Endometrium (tissue), 2 donors: ENCODE measurements around the gene NTM.
"Not testable (repeated sequence)": the region's sequence is repeated elsewhere in the genome, so short reads cannot be mapped to it uniquely, and the experiment has no call there.

Experiments used
- FAIRE-seq: peaks from 2 replicates; lab custom pipeline; 2012; peaks lifted over from hg19 to GRCh38; lab: Jason Lieb, UNC
- donor health status: control.
- donor health status: control.

NTM gene

DNA sequence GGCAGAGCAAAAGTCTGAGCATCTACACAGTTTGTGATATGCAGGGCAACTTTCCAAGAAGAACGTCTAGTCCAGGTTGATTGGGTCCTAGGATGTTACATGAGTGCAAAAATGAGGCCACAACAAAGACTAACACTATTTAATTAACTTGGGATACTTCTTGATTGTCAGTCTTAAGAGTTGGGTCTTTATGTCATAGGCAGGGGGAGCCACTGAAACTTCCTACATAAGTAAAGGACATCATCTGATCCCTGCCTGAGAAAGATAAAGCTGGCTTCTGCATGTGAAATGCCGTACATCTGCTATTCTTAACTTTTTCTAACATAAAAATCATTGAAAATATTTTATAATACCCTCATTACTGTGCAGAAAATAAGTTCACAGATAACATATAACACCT is 525.5 kb downstream of the NTM start:
- FAIRE-seq, result no peak

DNA sequence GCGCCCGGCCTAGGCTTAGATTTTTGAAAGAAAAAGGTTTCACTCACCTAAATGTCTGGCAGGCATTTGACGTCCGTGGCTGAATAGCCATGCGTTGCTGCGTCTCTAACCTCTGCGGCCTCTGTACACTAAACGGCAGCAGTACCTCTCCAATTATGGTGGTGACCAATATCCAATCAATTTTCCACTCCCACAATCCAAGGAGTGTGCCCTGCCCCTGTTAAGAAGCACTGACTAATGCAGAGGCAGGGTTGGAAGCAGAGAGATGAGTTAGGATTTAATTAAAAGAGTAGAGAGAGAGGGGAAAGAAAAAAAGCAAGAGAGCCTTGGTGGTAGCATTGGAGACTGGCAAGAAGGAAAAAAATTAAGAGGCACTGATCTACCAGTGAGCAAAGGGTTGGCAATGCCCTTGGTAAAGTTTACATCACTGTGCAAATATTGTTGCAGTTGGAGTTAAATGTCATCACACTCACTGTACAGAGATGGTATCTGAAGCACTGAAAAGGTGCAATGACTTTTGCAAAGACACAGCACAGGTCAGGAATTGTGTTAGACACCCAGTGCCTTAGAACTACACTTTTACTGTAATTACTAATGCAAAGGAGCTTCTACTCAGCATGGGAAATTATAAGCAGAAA is 526.7 kb downstream of the NTM start:
- FAIRE-seq, result no peak

DNA sequence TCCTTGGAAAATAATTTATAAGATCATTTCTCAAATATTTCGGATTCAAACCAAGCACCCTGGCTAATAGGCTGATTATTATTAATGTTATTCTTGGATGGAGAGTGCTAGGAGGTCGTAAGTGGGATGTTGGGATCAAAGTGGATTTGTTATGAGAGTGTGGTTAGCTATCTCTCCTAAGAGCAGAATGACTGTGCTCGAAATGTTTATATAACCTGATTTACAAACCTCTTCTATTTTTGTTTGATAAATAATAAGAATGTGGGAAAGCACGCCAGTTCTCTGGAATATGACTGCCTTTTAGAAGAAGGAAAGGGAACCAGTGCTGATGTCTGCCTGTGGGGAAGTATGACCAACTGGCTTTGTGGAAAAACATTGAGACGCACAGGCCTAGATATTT is 527.5 kb downstream of the NTM start:
- no peak for FAIRE-seq

DNA sequence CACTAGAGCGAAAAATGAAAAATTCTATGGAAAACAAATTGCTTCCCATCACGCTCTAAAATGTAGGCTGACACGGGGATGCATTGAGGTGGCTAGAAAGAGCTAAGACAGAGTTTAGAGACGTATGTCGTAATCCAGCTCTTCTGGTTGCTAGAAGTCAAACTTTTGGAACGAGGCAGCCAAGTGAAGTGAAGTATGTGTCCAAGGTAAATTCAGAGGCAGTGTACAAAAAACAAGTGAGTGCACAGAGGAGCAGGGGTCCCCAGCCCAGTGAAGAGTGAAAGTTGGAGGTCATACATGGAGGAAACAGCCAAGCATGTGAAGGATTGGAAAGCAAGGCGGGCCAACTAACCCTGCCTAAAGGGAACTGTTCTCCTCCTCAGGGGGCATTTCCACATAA is 528.5 kb downstream of the NTM start:
- no peak for FAIRE-seq

- no peak for FAIRE-seq
These were observed 529.6 kb downstream of the NTM start for GRCh38 chr11:131899950-131900580.

GRCh38 chr11:131902421-131902820 is 532.0 kb downstream of the NTM start:
- no peak for FAIRE-seq

DNA sequence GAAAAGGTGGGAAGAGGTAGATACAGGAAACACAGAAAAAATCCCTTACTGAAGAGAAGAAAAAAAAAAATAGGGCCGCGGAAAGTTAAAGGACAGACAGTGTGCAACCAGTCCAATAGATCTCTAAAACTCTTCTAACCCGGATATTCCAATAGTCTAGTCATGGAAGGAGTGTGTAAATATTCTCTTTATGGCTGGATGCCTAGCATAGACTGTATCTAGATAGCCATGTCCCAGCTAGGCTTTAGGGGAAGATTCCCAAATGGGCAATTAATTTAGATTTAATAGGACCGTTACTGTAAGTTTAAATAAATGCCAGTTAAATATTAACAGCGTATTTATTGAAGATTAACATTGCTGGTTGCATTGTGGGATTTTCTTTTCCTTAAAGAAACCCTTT is 532.7 kb downstream of the NTM start:
- no peak for FAIRE-seq

- FAIRE-seq, result no peak
These were observed 534.3 kb downstream of the NTM start for GRCh38 chr11:131904756-131905155.

- no peak for FAIRE-seq
These were observed 536.5 kb downstream of the NTM start for GRCh38 chr11:131906963-131907362.

- no peak for FAIRE-seq
These were observed 537.0 kb downstream of the NTM start for GRCh38 chr11:131907371-131907770.

- no peak for FAIRE-seq
These were observed 537.9 kb downstream of the NTM start for GRCh38 chr11:131908316-131908715.

GRCh38 chr11:131909426-131910177 is 539.2 kb downstream of the NTM start:
- no peak for FAIRE-seq

GRCh38 chr11:131910178-131910522 is 539.7 kb downstream of the NTM start:
- no peak for FAIRE-seq

GRCh38 chr11:131910523-131911387 is 540.3 kb downstream of the NTM start:
- FAIRE-seq, result no peak

GRCh38 chr11:131911388-131912032 is 541.1 kb downstream of the NTM start:
- not testable (repeated sequence) for FAIRE-seq

DNA sequence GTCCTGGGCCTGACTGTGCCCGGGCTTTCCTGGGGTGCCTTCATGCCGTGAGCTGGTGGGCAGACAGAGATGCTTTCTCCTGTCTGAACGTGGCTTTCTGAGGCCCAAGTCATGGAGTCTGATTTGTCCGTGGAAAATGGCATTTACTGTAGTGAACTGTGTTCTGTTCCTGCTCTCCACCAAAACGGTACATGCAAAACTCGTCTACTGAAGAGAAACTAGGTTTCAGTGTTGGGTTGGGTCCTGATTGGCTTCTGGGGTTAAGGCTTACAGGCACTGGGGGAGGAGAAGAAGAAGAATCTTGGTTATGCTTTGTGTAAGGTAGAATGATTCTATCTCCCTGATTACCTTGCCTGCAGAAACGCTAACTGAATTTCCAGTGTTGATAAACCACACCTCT is 541.7 kb downstream of the NTM start:
- no peak for FAIRE-seq

DNA sequence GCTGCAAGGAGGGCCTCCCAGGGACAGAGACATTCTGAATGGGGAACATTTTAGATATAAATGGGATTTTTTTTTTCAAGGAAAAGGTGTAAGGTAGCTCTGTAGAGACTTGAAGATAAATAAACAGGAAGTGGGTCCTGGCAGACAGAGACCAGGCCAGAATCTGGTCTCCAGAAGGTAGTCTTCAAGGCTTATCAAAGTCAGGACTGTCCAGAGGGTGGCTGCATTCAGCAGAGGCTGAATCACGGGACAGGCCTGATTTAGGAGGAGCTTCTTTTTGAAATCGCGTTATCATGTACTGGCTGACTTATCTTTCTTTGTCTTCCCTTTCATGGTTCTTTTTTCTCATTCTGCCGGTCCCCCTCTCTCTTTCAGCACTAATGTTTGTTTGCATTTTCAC is 542.9 kb downstream of the NTM start:
- FAIRE-seq, result no peak

- peak; percentile 35 for FAIRE-seq
These were observed 544.0 kb downstream of the NTM start for GRCh38 chr11:131914361-131914774.

GRCh38 chr11:131916638-131917037 is 546.2 kb downstream of the NTM start:
- no peak for FAIRE-seq

- no peak for FAIRE-seq
These were observed 547.4 kb downstream of the NTM start for GRCh38 chr11:131917634-131918384.

DNA sequence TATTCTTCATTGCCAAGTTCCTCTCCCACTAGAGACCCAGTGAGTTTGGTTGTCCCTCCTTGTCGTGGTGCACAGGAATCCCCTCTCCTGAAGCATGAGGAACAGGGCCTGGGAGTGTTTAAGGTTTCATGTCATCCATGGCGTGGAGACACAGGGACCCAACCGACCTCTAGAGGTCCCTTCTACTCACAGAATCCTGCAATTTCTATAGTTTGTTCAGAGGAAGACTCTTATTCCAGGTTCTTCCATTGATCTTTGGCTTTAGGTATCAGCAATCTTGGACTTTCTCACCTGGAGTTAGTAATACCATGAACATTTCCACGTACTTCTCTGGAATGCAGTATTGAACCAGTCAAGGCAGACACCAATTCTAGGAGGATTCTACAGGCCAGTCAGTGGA is 548.2 kb downstream of the NTM start:
- no peak for FAIRE-seq
